ENCODE results near the gene CCN5. TPM values are rescaled to one million over a fixed set of nuclear protein-coding genes. Genes with fewer than 3 reads are reported as not detected.

The CCN5 gene
- polyA plus RNA-seq, 1 experiment, result 2.0 TPM

DNA sequence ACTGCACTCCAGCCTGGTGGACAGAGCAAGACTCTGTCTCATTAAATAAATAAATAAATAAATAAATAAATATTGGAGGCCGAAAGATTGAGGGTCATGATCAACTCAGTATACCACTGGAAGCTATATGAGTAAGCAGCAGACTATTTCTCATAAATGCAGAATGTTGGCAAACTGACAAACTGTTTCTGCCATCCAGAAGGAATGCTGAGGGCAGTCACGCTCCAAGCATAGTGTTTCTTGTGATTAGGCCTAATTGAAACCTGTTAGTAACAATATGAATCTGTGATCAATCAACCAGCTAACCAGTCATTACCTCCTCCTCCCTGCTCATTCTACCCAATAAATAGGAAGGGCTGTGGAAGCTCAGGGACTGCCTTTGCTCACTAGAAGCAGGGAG lies 15.3 kb downstream of the CCN5 start:
- H3K36me3 ChIP-seq (ENCODE audit: control insufficient read depth, insufficient read depth, low read length), result no peaks in the 10 kb centered on the region
- CTCF ChIA-PET, result interaction anchor here (1.2 to 7.7 kb wide), 5 partner anchors 17 to 47 kb away, joined by 4 to 269 read pairs (median 4); no protein-coding TSS in a partner anchor
- DNase-seq (ENCODE audit: low read depth), result peak; percentile 84

DNA sequence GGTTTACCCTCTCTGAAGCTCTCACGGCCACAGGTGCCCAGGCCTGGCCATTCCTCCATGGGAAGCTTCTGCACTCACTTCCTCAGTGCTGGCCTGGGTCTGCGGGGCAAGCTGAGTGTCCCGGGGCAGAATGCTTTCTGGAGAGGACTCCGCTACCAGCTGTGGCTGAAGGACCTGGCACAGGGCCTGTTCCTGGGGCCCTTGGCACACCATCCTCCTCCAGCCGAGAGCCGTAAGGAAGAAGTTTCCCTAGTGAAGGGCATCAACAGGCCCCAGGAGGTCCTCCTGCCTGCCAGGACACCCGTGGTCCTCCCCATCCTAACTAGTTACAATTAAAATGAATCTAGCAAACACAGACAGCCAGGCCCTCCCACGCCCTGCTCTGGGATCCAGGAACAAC lies 16.5 kb downstream of the CCN5 start:
- ChIA-PET POLR2A (interaction anchor here (0.6 to 0.8 kb wide), 2 partner anchors 240 to 307 kb away, joined by 3 to 5 read pairs; no protein-coding TSS in a partner anchor), CTCF (interaction anchor here (2.0 to 7.7 kb wide), 3 partner anchors 29 to 48 kb away, joined by 25 to 269 read pairs (median 104); no protein-coding TSS in a partner anchor)
- Histone ChIP-seq H3K36me3 (ENCODE audit: control insufficient read depth, insufficient read depth, low read length) (no peaks in the 10 kb centered on the region), H3K4me3 (ENCODE audit: low read depth, low read length) (no peak overlapping the region), H3K27me3 (ENCODE audit: control insufficient read depth, insufficient read depth, low read length) (no peaks in the 10 kb centered on the region)
- TF ChIP-seq, protein P1, sequence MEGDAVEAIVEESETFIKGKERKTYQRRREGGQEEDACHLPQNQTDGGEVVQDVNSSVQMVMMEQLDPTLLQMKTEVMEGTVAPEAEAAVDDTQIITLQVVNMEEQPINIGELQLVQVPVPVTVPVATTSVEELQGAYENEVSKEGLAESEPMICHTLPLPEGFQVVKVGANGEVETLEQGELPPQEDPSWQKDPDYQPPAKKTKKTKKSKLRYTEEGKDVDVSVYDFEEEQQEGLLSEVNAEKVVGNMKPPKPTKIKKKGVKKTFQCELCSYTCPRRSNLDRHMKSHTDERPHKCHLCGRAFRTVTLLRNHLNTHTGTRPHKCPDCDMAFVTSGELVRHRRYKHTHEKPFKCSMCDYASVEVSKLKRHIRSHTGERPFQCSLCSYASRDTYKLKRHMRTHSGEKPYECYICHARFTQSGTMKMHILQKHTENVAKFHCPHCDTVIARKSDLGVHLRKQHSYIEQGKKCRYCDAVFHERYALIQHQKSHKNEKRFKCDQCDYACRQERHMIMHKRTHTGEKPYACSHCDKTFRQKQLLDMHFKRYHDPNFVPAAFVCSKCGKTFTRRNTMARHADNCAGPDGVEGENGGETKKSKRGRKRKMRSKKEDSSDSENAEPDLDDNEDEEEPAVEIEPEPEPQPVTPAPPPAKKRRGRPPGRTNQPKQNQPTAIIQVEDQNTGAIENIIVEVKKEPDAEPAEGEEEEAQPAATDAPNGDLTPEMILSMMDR (IDR thresholded peaks at IDR 0.05; ENCODE audit: insufficient read depth, low read depth, low read length), result no peak
- no peak for DNase-seq (ENCODE audit: low read depth)

More for the DNA sequence above, 15.3 kb downstream of the CCN5 start:
- POLR2A ChIA-PET, result no interaction called here
- no peak overlapping the region for H3K4me3 ChIP-seq (ENCODE audit: low read depth, low read length)
- H3K27me3 ChIP-seq (ENCODE audit: control insufficient read depth, insufficient read depth, low read length), result no peaks in the 10 kb centered on the region
- TF ChIP-seq, protein P1 (IDR thresholded peaks at IDR 0.05; ENCODE audit: insufficient read depth, low read depth, low read length), result no peak

DNA sequence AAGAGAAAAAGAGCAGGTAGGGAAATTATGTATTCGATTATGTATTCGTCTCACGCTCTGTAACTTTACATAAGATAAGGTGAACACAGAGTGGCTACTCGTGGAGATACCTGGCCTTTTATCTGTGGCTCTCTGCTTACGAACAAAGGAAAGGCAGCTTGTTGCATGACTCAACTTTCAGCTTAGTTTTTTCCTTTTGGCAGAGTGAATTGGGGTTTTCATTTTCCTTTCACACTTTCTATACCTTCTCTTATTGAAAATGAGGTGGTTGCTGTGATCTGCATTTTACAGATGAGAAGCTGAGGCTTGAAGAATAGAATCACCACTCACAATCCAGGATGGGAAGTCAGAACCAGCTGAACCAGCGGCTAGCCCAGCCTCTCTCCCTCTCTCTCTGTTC lies 17.2 kb downstream of the CCN5 start:
- DNase-seq (ENCODE audit: low read depth), result no peak
- POLR2A ChIA-PET, result interaction anchor here (0.8 kb wide), 1 partner anchor 241 kb away, joined by 3 read pairs; no protein-coding TSS in a partner anchor
- CTCF ChIA-PET, result interaction anchor here (0.7 to 7.7 kb wide), 11 partner anchors 9 to 135 kb away, joined by 3 to 269 read pairs (median 8); partner anchors contain the start of gene KCNK15

DNA sequence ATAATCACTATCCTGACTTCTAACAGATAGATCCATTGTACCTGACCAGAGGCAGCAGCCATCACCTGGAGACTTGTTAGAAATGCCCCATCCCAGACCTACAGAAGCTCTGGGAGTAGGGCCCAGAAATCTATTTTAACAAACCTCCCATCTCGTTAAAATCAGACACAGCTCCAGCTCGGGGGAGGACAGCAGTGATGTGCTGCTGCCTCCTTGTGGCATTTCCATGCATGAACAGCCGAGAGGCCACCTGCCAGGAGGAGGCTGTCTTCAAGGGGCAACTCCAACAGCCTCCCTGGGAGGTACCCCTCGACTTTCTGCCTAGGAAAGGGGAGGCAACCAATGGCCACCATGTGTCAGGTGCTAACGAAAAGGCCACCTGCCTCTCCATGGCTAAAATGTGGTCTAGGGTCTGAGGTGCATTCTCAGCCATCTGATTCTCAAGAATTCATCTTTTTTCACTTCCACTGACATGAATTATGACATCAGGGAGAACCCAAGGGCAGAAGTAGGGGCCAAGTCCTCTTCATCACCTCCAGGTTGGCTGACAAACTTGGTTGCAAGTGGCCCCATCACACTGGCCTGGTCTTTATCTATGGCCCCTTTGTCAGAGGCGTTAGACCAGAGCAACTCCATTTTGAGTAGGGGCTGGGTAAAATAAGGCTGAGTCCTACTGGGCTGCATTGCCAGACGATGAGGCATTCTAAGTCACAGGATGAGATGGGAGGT lies 18.3 kb downstream of the CCN5 start:
- TF ChIP-seq, protein P1 (IDR thresholded peaks at IDR 0.05; ENCODE audit: insufficient read depth, low read depth, low read length), result peak; percentile 88
- Histone ChIP-seq H3K27me3 (ENCODE audit: control insufficient read depth, insufficient read depth, low read length) (no peaks in the 10 kb centered on the region), H3K36me3 (ENCODE audit: control insufficient read depth, insufficient read depth, low read length) (no peaks in the 10 kb centered on the region), H3K4me3 (ENCODE audit: low read depth, low read length) (no peak overlapping the region)
- POLR2A ChIA-PET, result no interaction called here
- CTCF ChIA-PET, result interaction anchor here (0.6 to 7.7 kb wide), 21 partner anchors 9 to 986 kb away, joined by 3 to 269 read pairs (median 4); partner anchors contain the start of gene KCNK15
- no peak for DNase-seq (ENCODE audit: low read depth)

More for the DNA sequence above, 17.2 kb downstream of the CCN5 start:
- no peaks in the 10 kb centered on the region for H3K27me3 ChIP-seq (ENCODE audit: control insufficient read depth, insufficient read depth, low read length)
- TF ChIP-seq, protein P1 (IDR thresholded peaks at IDR 0.05; ENCODE audit: insufficient read depth, low read depth, low read length), result no peak
- H3K4me3 ChIP-seq (ENCODE audit: low read depth, low read length), result no peak overlapping the region
- no peaks in the 10 kb centered on the region for H3K36me3 ChIP-seq (ENCODE audit: control insufficient read depth, insufficient read depth, low read length)

DNA sequence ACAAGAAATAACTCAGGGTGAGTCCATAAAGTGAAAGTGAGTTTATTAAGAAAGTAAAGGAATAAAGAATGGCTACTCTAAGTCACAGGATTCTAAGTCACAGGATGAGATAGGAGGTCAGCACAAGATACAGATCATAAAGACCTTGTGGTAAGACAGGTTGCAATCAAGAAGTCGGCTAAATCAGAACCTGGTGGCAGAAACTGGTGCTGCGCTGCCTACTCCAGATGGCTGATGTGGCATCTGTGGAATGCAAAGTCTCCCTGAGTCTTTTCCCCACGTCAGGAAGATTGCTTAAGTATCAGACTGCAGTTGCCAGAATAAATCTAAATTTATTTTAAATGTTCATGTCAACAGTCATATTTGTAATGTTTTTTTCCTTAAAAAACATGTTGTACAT lies 19.8 kb downstream of the CCN5 start:
- no peak for DNase-seq (ENCODE audit: low read depth)
- TF ChIP-seq, protein P1 (IDR thresholded peaks at IDR 0.05; ENCODE audit: insufficient read depth, low read depth, low read length), result peak; percentile 50; the same call in 1 of the 2 replicates
- H3K27me3 ChIP-seq (ENCODE audit: control insufficient read depth, insufficient read depth, low read length), result peaks cover under 1% of the 10 kb centered on the region; the same call in 1 of the 2 replicates
- ChIA-PET POLR2A (no interaction called here), CTCF (interaction anchor here (0.9 to 7.7 kb wide), 8 partner anchors 10 to 132 kb away, joined by 3 to 269 read pairs (median 6); no protein-coding TSS in a partner anchor)
- no peaks in the 10 kb centered on the region for H3K36me3 ChIP-seq (ENCODE audit: control insufficient read depth, insufficient read depth, low read length)
- H3K4me3 ChIP-seq (ENCODE audit: low read depth, low read length), result no peak overlapping the region
